H1 (cell line): ENCODE data around the gene PMP22.

ENCODE experiments used
- EP300 ChIP-seq, 2 experiments: IDR thresholded peaks; 1 replicate in 1 of 2; 2 replicates in 1 of 2; pipeline ENCODE4 v1.6.1; 2011 to 2012; ENCODE audit warnings: low read depth in 2 of 2, low read length in 2 of 2, mild to moderate bottlenecking in 2 of 2, borderline replicate concordance in 1 of 2, inconsistent platforms in 1 of 2, moderate library complexity in 1 of 2
- EZH2 ChIP-seq: fragments of 200-600 bp; sonication (generic); IDR thresholded peaks from 2 replicates; pipeline ENCODE4 v1.7.1; 2012; ENCODE audit warnings: low read depth, mild to moderate bottlenecking, moderate library complexity, low read length, inconsistent platforms; ENCODE audit not compliant: severe bottlenecking
- KDM1A ChIP-seq: fragments of 200-600, 300-600 bp; sonication (generic); IDR thresholded peaks from 2 replicates; pipeline ENCODE4 v1.7.1; 2016; ENCODE audit warnings: mild to moderate bottlenecking, low read length, borderline replicate concordance
- SIN3A ChIP-seq, 2 experiments: IDR thresholded peaks in 1 of 2; conservative IDR thresholded peaks in 1 of 2; 2 replicates each; pipeline ENCODE4 v1.6.1; 2011 to 2012; ENCODE audit warnings: low read length in 2 of 2, improper control_type of control experiment in 1 of 2, low read depth in 1 of 2, mild to moderate bottlenecking in 1 of 2
- SUZ12 ChIP-seq: fragments of 200-600 bp; sonication (generic); IDR thresholded peaks from 2 replicates; pipeline ENCODE4 v1.6.1; 2012; ENCODE audit warnings: mild to moderate bottlenecking, inconsistent platforms, low read length, moderate library complexity, mixed read lengths
- YY1 ChIP-seq: IDR thresholded peaks from 2 replicates; pipeline ENCODE4 v1.6.1; 2011; ENCODE audit warnings: low read depth, mild to moderate bottlenecking, low read length
- TF ChIP-seq, protein P1 (sequence below), 3 experiments: IDR thresholded peaks; 1 replicate in 2 of 3; 2 replicates in 1 of 3; pipeline versions ENCODE4 v1.5.1 to v1.6.1; 2011; ENCODE audit warnings: low read length in 3 of 3, mild to moderate bottlenecking in 3 of 3, inconsistent platforms in 2 of 3, low read depth in 1 of 3, moderate library complexity in 1 of 3; ENCODE audit not compliant: insufficient read depth in 1 of 3; ENCODE audit errors: control extremely low read depth in 1 of 3

DNA sequence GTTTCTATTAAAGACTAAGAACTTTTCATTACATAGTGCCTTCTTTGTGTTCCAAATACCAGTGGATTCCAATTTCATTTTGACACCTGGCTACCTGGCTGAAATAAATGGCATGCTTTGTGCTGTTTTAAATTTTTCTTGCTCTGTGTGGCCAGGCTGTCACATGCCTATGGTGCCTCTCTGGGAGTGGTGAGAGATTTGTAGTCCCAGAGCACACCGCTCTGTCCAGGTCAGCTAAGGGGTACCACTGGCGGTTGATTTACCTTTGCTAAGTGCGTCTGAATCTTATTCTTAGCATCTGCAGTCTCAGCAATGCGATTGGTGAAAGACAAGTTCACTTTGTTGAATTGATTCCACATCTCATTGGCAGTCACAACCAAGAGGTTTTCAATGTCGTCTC is 46.9 kb upstream of the PMP22 start:
- TF ChIP-seq, protein P1, sequence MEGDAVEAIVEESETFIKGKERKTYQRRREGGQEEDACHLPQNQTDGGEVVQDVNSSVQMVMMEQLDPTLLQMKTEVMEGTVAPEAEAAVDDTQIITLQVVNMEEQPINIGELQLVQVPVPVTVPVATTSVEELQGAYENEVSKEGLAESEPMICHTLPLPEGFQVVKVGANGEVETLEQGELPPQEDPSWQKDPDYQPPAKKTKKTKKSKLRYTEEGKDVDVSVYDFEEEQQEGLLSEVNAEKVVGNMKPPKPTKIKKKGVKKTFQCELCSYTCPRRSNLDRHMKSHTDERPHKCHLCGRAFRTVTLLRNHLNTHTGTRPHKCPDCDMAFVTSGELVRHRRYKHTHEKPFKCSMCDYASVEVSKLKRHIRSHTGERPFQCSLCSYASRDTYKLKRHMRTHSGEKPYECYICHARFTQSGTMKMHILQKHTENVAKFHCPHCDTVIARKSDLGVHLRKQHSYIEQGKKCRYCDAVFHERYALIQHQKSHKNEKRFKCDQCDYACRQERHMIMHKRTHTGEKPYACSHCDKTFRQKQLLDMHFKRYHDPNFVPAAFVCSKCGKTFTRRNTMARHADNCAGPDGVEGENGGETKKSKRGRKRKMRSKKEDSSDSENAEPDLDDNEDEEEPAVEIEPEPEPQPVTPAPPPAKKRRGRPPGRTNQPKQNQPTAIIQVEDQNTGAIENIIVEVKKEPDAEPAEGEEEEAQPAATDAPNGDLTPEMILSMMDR (IDR thresholded peaks at IDR 0.05; ENCODE audit: control extremely low read depth in 1 of 3, insufficient read depth in 1 of 3, low read depth in 1 of 3, low read length in 3 of 3), result no peak
- TF ChIP-seq YY1 (no peak), EP300 (IDR thresholded peaks at IDR 0.05; ENCODE audit: borderline replicate concordance in 1 of 2, low read depth in 2 of 2, low read length in 2 of 2) (no peak), KDM1A (no peak), SUZ12 (no peak), EZH2 (no peak), SIN3A (conservative IDR thresholded peaks at IDR 0.05 in 1 of 2, IDR thresholded peaks at IDR 0.05 in 1 of 2; ENCODE audit: low read depth in 1 of 2, low read length in 2 of 2) (no peak)
